Suprapubic skin (tissue), 4 donors: ENCODE results near the gene GALE.
A peak's percentile ranks its signal among the peaks of the same experiment; 100 is the strongest.

Experiments used
- EP300 ChIP-seq: sonication (generic); formaldehyde crosslinking; IDR thresholded peaks from one replicate; pipeline ENCODE4 v1.6.1; 2017; ENCODE audit warnings: antibody characterized with exemption
- POLR2A ChIP-seq, 2 donors: fragments of 450-650 bp; IDR thresholded peaks; one replicate each; pipeline ENCODE4 v1.6.1; 2017; ENCODE audit warnings: antibody characterized with exemption in 2 of 2, mild to moderate bottlenecking in 2 of 2, moderate library complexity in 2 of 2
- POLR2AphosphoS5 ChIP-seq, 3 donors: sonication (generic); formaldehyde crosslinking; IDR thresholded peaks; one replicate each; pipeline ENCODE4 v1.6.1; 2017; ENCODE audit warnings: antibody characterized with exemption in 3 of 3
- TF ChIP-seq, protein P1 (sequence below), 2 donors: fragments of 200-600 bp in 1 of 2; fragments of 450-650 bp in 1 of 2; sonication (generic) in 1 of 2; IDR thresholded peaks; one replicate each; pipeline ENCODE4 v1.5.1; 2016 to 2019; ENCODE audit warnings: antibody characterized with exemption in 2 of 2, mild to moderate bottlenecking in 1 of 2, moderate library complexity in 1 of 2

DNA sequence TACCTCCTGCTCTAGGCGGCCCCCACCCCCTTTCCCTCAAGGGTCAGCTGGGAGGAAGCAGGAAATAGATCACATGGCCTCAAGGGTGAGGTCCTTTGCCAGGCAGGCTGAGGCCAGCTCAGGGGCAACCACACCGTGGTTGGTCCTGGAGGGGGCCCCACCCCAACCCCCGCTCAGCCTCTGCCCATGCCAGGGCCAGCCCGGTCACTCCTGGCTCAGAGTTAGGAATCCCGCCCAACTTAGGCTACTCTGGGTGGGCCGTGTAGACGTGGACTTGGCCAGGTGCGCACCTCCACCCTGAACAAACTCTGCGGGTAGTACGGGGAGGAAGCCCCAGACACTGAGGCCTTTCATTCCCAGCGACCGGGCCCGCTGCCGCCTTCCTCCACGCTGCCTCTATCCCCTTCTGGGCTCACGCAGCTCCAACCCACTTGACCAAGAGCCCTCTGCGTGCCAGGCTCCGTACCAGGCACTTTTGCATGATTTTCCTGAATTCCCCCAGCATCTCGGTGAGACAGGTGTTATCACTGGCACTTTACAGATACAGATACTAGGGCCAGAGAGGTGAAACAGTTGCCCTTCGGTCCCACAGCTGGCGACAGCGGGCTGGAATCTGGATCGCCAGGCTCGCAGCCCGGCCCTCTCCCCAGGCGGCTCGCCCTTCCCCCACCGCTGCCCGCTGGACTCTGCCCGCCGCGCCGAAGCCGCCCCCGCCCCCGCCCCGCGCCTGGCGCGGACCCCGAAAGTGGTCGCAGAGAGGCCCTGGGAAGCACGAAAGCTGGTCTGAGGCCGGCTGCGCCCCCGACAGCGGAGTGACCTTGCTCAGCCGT lies 769 bp downstream of the GALE start:
- TF ChIP-seq POLR2AphosphoS5 (IDR thresholded peaks at IDR 0.05) (peak in 1 of 3 donors; percentile 54), POLR2A (IDR thresholded peaks at IDR 0.05) (no peak), EP300 (no peak)
- TF ChIP-seq, protein P1, sequence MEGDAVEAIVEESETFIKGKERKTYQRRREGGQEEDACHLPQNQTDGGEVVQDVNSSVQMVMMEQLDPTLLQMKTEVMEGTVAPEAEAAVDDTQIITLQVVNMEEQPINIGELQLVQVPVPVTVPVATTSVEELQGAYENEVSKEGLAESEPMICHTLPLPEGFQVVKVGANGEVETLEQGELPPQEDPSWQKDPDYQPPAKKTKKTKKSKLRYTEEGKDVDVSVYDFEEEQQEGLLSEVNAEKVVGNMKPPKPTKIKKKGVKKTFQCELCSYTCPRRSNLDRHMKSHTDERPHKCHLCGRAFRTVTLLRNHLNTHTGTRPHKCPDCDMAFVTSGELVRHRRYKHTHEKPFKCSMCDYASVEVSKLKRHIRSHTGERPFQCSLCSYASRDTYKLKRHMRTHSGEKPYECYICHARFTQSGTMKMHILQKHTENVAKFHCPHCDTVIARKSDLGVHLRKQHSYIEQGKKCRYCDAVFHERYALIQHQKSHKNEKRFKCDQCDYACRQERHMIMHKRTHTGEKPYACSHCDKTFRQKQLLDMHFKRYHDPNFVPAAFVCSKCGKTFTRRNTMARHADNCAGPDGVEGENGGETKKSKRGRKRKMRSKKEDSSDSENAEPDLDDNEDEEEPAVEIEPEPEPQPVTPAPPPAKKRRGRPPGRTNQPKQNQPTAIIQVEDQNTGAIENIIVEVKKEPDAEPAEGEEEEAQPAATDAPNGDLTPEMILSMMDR (IDR thresholded peaks at IDR 0.05) = no peak
